ENCODE data around the gene LCLAT1.

Gene LCLAT1

GRCh38 chr2:30621836-30622235, 174.8 kb downstream of the LCLAT1 start:
- Histone ChIP-seq H3K4me2 (ENCODE audit: low read length) (no peak overlapping the region), H3K9ac (no peak overlapping the region), H3K36me3 (ENCODE audit: control insufficient read depth, insufficient read depth, low read length) (no peaks in the 10 kb centered on the region), H3K9me3 (ENCODE audit: control insufficient read depth, low read length) (no peaks in the 10 kb centered on the region), H3K79me2 (no peaks in the 10 kb centered on the region), H3K4me1 (no peaks in the 10 kb centered on the region), H3K4me3 (ENCODE audit: low read depth, low read length) (no peak overlapping the region), H2AFZ (no peak overlapping the region), H3K27me3 (ENCODE audit: control insufficient read depth, insufficient read depth, low read length) (no peaks in the 10 kb centered on the region), H3K27ac (no peak overlapping the region)
- TF ChIP-seq, protein P1, sequence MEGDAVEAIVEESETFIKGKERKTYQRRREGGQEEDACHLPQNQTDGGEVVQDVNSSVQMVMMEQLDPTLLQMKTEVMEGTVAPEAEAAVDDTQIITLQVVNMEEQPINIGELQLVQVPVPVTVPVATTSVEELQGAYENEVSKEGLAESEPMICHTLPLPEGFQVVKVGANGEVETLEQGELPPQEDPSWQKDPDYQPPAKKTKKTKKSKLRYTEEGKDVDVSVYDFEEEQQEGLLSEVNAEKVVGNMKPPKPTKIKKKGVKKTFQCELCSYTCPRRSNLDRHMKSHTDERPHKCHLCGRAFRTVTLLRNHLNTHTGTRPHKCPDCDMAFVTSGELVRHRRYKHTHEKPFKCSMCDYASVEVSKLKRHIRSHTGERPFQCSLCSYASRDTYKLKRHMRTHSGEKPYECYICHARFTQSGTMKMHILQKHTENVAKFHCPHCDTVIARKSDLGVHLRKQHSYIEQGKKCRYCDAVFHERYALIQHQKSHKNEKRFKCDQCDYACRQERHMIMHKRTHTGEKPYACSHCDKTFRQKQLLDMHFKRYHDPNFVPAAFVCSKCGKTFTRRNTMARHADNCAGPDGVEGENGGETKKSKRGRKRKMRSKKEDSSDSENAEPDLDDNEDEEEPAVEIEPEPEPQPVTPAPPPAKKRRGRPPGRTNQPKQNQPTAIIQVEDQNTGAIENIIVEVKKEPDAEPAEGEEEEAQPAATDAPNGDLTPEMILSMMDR (IDR thresholded peaks at IDR 0.05) = no peak

DNA sequence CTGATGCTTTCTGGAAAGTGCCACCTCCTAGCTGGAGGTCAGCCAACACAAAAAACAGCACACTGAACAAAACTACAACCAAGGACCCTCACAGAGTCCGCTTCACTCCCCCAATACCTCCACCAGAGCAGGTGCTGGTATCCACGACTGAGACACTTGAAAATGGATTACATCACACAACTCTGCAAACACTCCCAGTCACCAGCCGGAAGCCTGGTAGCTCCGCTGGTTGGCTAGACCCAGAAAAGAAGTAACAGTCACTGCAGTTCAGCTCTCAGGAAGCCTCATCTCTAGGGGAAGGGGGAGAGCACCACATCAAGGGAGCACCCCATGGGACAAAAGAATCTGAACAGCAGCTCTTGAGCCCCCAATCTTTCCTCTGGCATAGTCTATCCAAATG, 175.4 kb downstream of the LCLAT1 start:
- no peaks in the 10 kb centered on the region for H3K4me1 ChIP-seq
- H3K27me3 ChIP-seq (ENCODE audit: control insufficient read depth, insufficient read depth, low read length) = no peaks in the 10 kb centered on the region
- no peaks in the 10 kb centered on the region for H3K9me3 ChIP-seq (ENCODE audit: control insufficient read depth, low read length)
- no peaks in the 10 kb centered on the region for H3K79me2 ChIP-seq
- no peak overlapping the region for H3K9ac ChIP-seq
- no peak overlapping the region for H2AFZ ChIP-seq
- no peak overlapping the region for H3K4me2 ChIP-seq (ENCODE audit: low read length)
- TF ChIP-seq, protein P1 (IDR thresholded peaks at IDR 0.05) = no peak
- H3K36me3 ChIP-seq (ENCODE audit: control insufficient read depth, insufficient read depth, low read length) = no peaks in the 10 kb centered on the region
- H3K4me3 ChIP-seq (ENCODE audit: low read depth, low read length) = no peak overlapping the region
- no peak overlapping the region for H3K27ac ChIP-seq

- Histone ChIP-seq H3K4me3 (ENCODE audit: low read depth, low read length) (no peak overlapping the region), H3K27me3 (ENCODE audit: control insufficient read depth, insufficient read depth, low read length) (no peaks in the 10 kb centered on the region), H3K4me1 (no peaks in the 10 kb centered on the region), H2AFZ (no peak overlapping the region), H3K27ac (no peak overlapping the region), H3K79me2 (no peaks in the 10 kb centered on the region), H3K9me3 (ENCODE audit: control insufficient read depth, low read length) (no peaks in the 10 kb centered on the region), H3K36me3 (ENCODE audit: control insufficient read depth, insufficient read depth, low read length) (no peaks in the 10 kb centered on the region), H3K9ac (no peak overlapping the region), H3K4me2 (ENCODE audit: low read length) (no peak overlapping the region)
- TF ChIP-seq, protein P1 (IDR thresholded peaks at IDR 0.05) = no peak
These were observed 178.2 kb downstream of the LCLAT1 start for GRCh38 chr2:30625276-30625675.

- H3K27ac ChIP-seq = no peak overlapping the region
- H3K4me2 ChIP-seq (ENCODE audit: low read length) = no peak overlapping the region
- no peak overlapping the region for H3K9ac ChIP-seq
- H3K4me1 ChIP-seq = no peaks in the 10 kb centered on the region
- no peak overlapping the region for H2AFZ ChIP-seq
- H3K4me3 ChIP-seq (ENCODE audit: low read depth, low read length) = no peak overlapping the region
- H3K79me2 ChIP-seq = no peaks in the 10 kb centered on the region
- H3K36me3 ChIP-seq (ENCODE audit: control insufficient read depth, insufficient read depth, low read length) = no peaks in the 10 kb centered on the region
- H3K9me3 ChIP-seq (ENCODE audit: control insufficient read depth, low read length) = no peaks in the 10 kb centered on the region
- TF ChIP-seq, protein P1 (IDR thresholded peaks at IDR 0.05) = no peak
- no peaks in the 10 kb centered on the region for H3K27me3 ChIP-seq (ENCODE audit: control insufficient read depth, insufficient read depth, low read length)
These were observed 178.7 kb downstream of the LCLAT1 start for GRCh38 chr2:30625701-30626100.

DNA sequence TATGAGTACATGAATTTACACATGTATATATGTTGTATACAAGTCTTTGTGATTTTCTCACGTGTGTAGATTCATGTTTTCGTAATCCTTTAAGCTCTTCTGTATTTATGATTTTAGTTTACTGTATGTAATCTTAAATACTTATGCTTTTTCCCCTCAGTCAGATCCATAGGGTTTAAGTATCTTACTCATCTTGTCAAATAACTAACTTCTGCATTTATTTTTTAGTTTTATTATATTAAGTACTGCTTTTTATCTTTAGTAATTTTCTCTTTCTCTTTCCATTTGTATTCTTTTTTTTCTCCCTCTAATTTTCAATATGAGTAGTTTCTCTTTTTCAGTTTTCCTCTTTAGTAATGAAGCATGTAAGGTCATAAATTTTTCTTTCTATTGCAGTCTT, 179.4 kb downstream of the LCLAT1 start:
- H3K27me3 ChIP-seq (ENCODE audit: control insufficient read depth, insufficient read depth, low read length) = no peaks in the 10 kb centered on the region
- no peaks in the 10 kb centered on the region for H3K79me2 ChIP-seq
- TF ChIP-seq, protein P1 (IDR thresholded peaks at IDR 0.05) = no peak

More for the DNA sequence above, 179.4 kb downstream of the LCLAT1 start:
- Histone ChIP-seq H3K4me2 (ENCODE audit: low read length) (no peak overlapping the region), H3K4me3 (ENCODE audit: low read depth, low read length) (no peak overlapping the region), H3K27ac (no peak overlapping the region), H3K9ac (no peak overlapping the region), H3K4me1 (no peaks in the 10 kb centered on the region), H3K9me3 (ENCODE audit: control insufficient read depth, low read length) (no peaks in the 10 kb centered on the region), H3K36me3 (ENCODE audit: control insufficient read depth, insufficient read depth, low read length) (no peaks in the 10 kb centered on the region), H2AFZ (no peak overlapping the region)
